HepG2 (cell line): ENCODE data around the gene SP7. TPM values are rescaled to one million over a fixed set of nuclear protein-coding genes. Genes with fewer than 3 reads are reported as not detected.
A peak's percentile ranks its signal among the peaks of the same experiment; 100 is the strongest.

Experiments used
- ARID3A ChIP-seq: IDR thresholded peaks from 2 replicates; pipeline ENCODE4 v1.6.1; 2012; ENCODE audit warnings: low read depth, low read length, improper control_type of control experiment
- BHLHE40 ChIP-seq: IDR thresholded peaks from 2 replicates; pipeline ENCODE4 v1.6.1; 2011; ENCODE audit warnings: low read length, improper control_type of control experiment
- EP300 ChIP-seq, 3 experiments: sonication (generic) in 1 of 3; formaldehyde crosslinking in 1 of 3; IDR thresholded peaks; 2 replicates each; pipeline versions ENCODE4 v1.5.1 to v1.6.1; 2011 to 2020; ENCODE audit warnings: low read depth in 2 of 3, low read length in 2 of 3, borderline replicate concordance in 1 of 3, improper control_type of control experiment in 1 of 3, mild to moderate bottlenecking in 1 of 3, missing genetic modification reagents in 1 of 3, moderate library complexity in 1 of 3
- ERF ChIP-seq: IDR thresholded peaks from 2 replicates; pipeline ENCODE4 v1.6.1; 2018; ENCODE audit warnings: missing biosample characterization, missing genetic modification reagents
- GZF1 ChIP-seq: sonication (generic); formaldehyde crosslinking; IDR thresholded peaks from 2 replicates; pipeline ENCODE4 v1.5.1; 2020; ENCODE audit warnings: mild to moderate bottlenecking, missing genetic modification reagents
- MAF1 ChIP-seq: sonication (generic); formaldehyde crosslinking; IDR thresholded peaks from 2 replicates; pipeline ENCODE4 v1.5.0; 2020; ENCODE audit warnings: missing genetic modification reagents, borderline replicate concordance
- MAZ ChIP-seq, 2 experiments: sonication (generic) in 1 of 2; formaldehyde crosslinking in 1 of 2; IDR thresholded peaks; 2 replicates each; pipeline versions ENCODE4 v1.5.0 to v1.6.1; 2012 to 2020; ENCODE audit warnings: low read depth in 2 of 2, mild to moderate bottlenecking in 2 of 2, borderline replicate concordance in 1 of 2, improper control_type of control experiment in 1 of 2, low read length in 1 of 2, missing genetic modification reagents in 1 of 2, moderate library complexity in 1 of 2
- MXI1 ChIP-seq: IDR thresholded peaks from 3 replicates; pipeline ENCODE4 v1.6.1; 2012; ENCODE audit warnings: low read depth, low read length, inconsistent platforms, borderline replicate concordance
- POLR2AphosphoS5 ChIP-seq: IDR thresholded peaks from 2 replicates; pipeline ENCODE4 v1.6.1; 2012; ENCODE audit warnings: low read depth, low read length
- PRPF4 ChIP-seq: fragments of 200-400 bp; formaldehyde crosslinking; IDR thresholded peaks from 2 replicates; pipeline ENCODE4 v1.6.1; 2016; ENCODE audit warnings: low read length, low read depth; ENCODE audit not compliant: poor library complexity, severe bottlenecking
- RBAK ChIP-seq: sonication (generic); formaldehyde crosslinking; IDR thresholded peaks from 2 replicates; pipeline ENCODE4 v1.5.1; 2020; ENCODE audit warnings: mild to moderate bottlenecking, missing genetic modification reagents
- RXRA ChIP-seq: sonication (generic); formaldehyde crosslinking; IDR thresholded peaks from 2 replicates; pipeline ENCODE4 v1.5.1; 2020; ENCODE audit warnings: missing genetic modification reagents
- SMYD3 ChIP-seq: sonication (generic); formaldehyde crosslinking; IDR thresholded peaks from 2 replicates; pipeline ENCODE4 v1.8.1; 2023; ENCODE audit warnings: mild to moderate bottlenecking, missing genetic modification reagents
- SRF ChIP-seq: IDR thresholded peaks from 2 replicates; pipeline ENCODE4 v1.6.1; 2011; ENCODE audit warnings: mild to moderate bottlenecking, low read depth, low read length, moderate library complexity
- TARDBP ChIP-seq: sonication (generic); formaldehyde crosslinking; IDR thresholded peaks from 2 replicates; pipeline ENCODE4 v1.8.0; 2022; ENCODE audit warnings: mild to moderate bottlenecking, missing genetic modification reagents
- TOPORS ChIP-seq: sonication (generic); formaldehyde crosslinking; IDR thresholded peaks from 2 replicates; pipeline ENCODE4 v1.8.0; 2023; ENCODE audit warnings: mild to moderate bottlenecking, missing genetic modification reagents
- XBP1 ChIP-seq: sonication (generic); formaldehyde crosslinking; IDR thresholded peaks from 2 replicates; pipeline ENCODE4 v1.5.0; 2020; ENCODE audit warnings: missing genetic modification reagents
- YEATS4 ChIP-seq: sonication (generic); formaldehyde crosslinking; IDR thresholded peaks from 2 replicates; pipeline ENCODE4 v1.4.0; 2020; ENCODE audit warnings: missing genetic modification reagents, borderline replicate concordance
- ZBTB10 ChIP-seq: sonication (generic); formaldehyde crosslinking; IDR thresholded peaks from 2 replicates; pipeline ENCODE4 v1.4.0; 2020; ENCODE audit warnings: missing genetic modification reagents, borderline replicate concordance
- ZFY ChIP-seq: sonication (generic); formaldehyde crosslinking; IDR thresholded peaks from 2 replicates; pipeline ENCODE4 v1.4.0; 2020; ENCODE audit warnings: missing genetic modification reagents
- ZKSCAN1 ChIP-seq: fragments of 150-350 bp; IDR thresholded peaks from 2 replicates; pipeline ENCODE4 v1.6.1; 2014; ENCODE audit warnings: low read length
- ZNF562 ChIP-seq: sonication (generic); formaldehyde crosslinking; IDR thresholded peaks from 2 replicates; pipeline ENCODE4 v1.8.0; 2022; ENCODE audit warnings: missing genetic modification reagents, borderline replicate concordance
- ZNF563 ChIP-seq: sonication (generic); formaldehyde crosslinking; IDR thresholded peaks from 2 replicates; pipeline ENCODE4 v1.8.0; 2022; ENCODE audit warnings: mild to moderate bottlenecking, moderate library complexity, missing genetic modification reagents
- ZNF678 ChIP-seq: sonication (generic); formaldehyde crosslinking; IDR thresholded peaks from 2 replicates; pipeline ENCODE4 v1.4.0; 2020; ENCODE audit warnings: mild to moderate bottlenecking, missing genetic modification reagents
- ZSCAN9 ChIP-seq: IDR thresholded peaks from 2 replicates; pipeline ENCODE4 v1.6.1; 2016; ENCODE audit warnings: borderline replicate concordance
- polyA plus RNA-seq, 8 experiments: library from polyadenylated mRNA; depleted of rRNA in 3 of 8; stranded (reverse) in 7 of 8; unstranded in 1 of 8; fragments of >200 nt; fragmentation: Illumina TruSeq in 4 of 8; extraction: Trizol in 4 of 8; gene quantifications; 2 replicates each; pipeline versions ENCODE4 v1.2.1 to v1.2.3, GENCODE V29; 2011 to 2016; ENCODE audit warnings: low read depth in 4 of 8, missing spikeins in 1 of 8, mixed read lengths in 1 of 8; ENCODE audit not compliant: insufficient read depth in 1 of 8
- total RNA-seq, 5 experiments: library from RNA; depleted of rRNA; stranded (reverse); fragments of >200 nt; fragmentation: Illumina TruSeq; extraction: Trizol; gene quantifications; 2 replicates each; pipeline ENCODE4 v1.2.3, GENCODE V29; 2016; ENCODE audit warnings: low read depth in 1 of 5

Gene SP7
- total and polyA plus RNA-seq, 2 of the 13 experiments (the other 11 are each of a cell fraction or from before 2014, with no cell fraction given), result not detected

- TF ChIP-seq ARID3A (no peak), ZBTB10 (CRISPR knock-in tag) (no peak; the same call in 1 of the 2 replicates), ZSCAN9 (CRISPR knock-in tag) (no peak), MXI1 (peak; percentile 75; the same call in 2 of the 3 replicates), MAZ (IDR thresholded peaks at IDR 0.05; ENCODE audit: borderline replicate concordance, low read depth, low read length) (no peak), MAZ (CRISPR knock-in tag; IDR thresholded peaks at IDR 0.05; ENCODE audit: low read depth) (peak; percentile 74), EP300 (IDR thresholded peaks at IDR 0.05; ENCODE audit: low read depth in 2 of 2, low read length in 2 of 2) (0 out of 4 replicates have a peak, but pooled peaks of 1 of the 2 experiments have one; percentile 12), EP300 (CRISPR knock-in tag; IDR thresholded peaks at IDR 0.05; ENCODE audit: borderline replicate concordance) (peak; percentile 30; the same call in 1 of the 2 replicates), ZNF562 (CRISPR knock-in tag) (no peak), TOPORS (CRISPR knock-in tag) (peak; percentile 82), ZNF678 (CRISPR knock-in tag) (peak; percentile 83), RXRA (CRISPR knock-in tag) (peak; percentile 74), BHLHE40 (no peak; the same call in 1 of the 2 replicates), RBAK (CRISPR knock-in tag) (no peak; the same call in 1 of the 2 replicates), PRPF4 (no peak), TARDBP (CRISPR knock-in tag) (peak; percentile 97), ZNF563 (CRISPR knock-in tag) (peak; percentile 79; the same call in 1 of the 2 replicates), SMYD3 (peak; percentile 97), POLR2AphosphoS5 (peak; percentile 69), GZF1 (CRISPR knock-in tag) (0 out of 2 replicates have a peak, but pooled peaks have one; percentile 36), ZFY (peak; percentile 80), ZKSCAN1 (no peak), SRF (no peak), YEATS4 (CRISPR knock-in tag) (peak; percentile 93), ERF (CRISPR knock-in tag) (peak; percentile 75; the same call in 1 of the 2 replicates), MAF1 (CRISPR knock-in tag) (no peak), XBP1 (CRISPR knock-in tag) (no peak)
These were observed 36.5 kb downstream of the SP7 start, which contains the start of gene MYG1 (continued) for GRCh38 chr12:53299454-53300180.
